Measurements from ENCODE around the gene RXRA. TPM values are rescaled to one million over a fixed set of nuclear protein-coding genes. Genes with fewer than 3 reads are reported as not detected.

Gene RXRA
- total RNA-seq, 1 experiment from 2014 or later: 29.9 TPM

- WGBS (ENCODE audit: extremely low coverage, insufficient read length, low lambda C conversion rate): no CpG with 5 or more reads among the region's 21 CpGs
- Histone ChIP-seq H3K27ac (ENCODE audit: insufficient read length, low read depth, low read length) (no peak overlapping the region), H2AFZ (ENCODE audit: low read length) (no peak overlapping the region), H3K4me1 (ENCODE audit: insufficient read depth, low read length) (no peaks in the 10 kb centered on the region), H4K91ac (ENCODE audit: insufficient read length, low read depth, low read length) (no peak overlapping the region), H3K79me1 (ENCODE audit: insufficient read depth, low read depth, low read length, poor library complexity, severe bottlenecking) (no peaks in the 10 kb centered on the region), H4K8ac (replicated peaks; ENCODE audit: insufficient read length, low read depth, low read length) (no peak overlapping the region), H3K23me2 (ENCODE audit: insufficient read length, low read depth, low read length, poor library complexity, severe bottlenecking) (no peaks in the 10 kb centered on the region), H3K4ac (ENCODE audit: low read depth, low read length) (no peak overlapping the region), H3K9me3 (ENCODE audit: control insufficient read depth, low read depth, low read length) (no peaks in the 10 kb centered on the region), H4K5ac (ENCODE audit: insufficient read length, low read depth, low read length) (no peak overlapping the region), H3K27me3 (ENCODE audit: insufficient read depth, low read length) (no peaks in the 10 kb centered on the region), H2BK120ac (ENCODE audit: low read depth, low read length, poor library complexity, severe bottlenecking) (no peak overlapping the region), H3K14ac (ENCODE audit: insufficient read depth, low read length) (no peak overlapping the region; the same call in 1 of the 2 replicates), H2BK20ac (ENCODE audit: low read depth, low read length, poor library complexity, severe bottlenecking) (no peak overlapping the region), H2BK12ac (ENCODE audit: insufficient read length, low read depth, low read length) (no peak overlapping the region), H4K20me1 (ENCODE audit: control insufficient read depth, insufficient read depth, insufficient read length) (peaks cover 2% of the 10 kb centered on the region), H3K18ac (ENCODE audit: insufficient read length, low read depth, low read length) (no peak overlapping the region), H3K79me2 (ENCODE audit: insufficient read depth, low read length) (no peaks in the 10 kb centered on the region; the same call in 1 of the 2 replicates), H2BK5ac (ENCODE audit: insufficient read length, low read length) (no peak overlapping the region), H3K4me2 (ENCODE audit: insufficient read depth, insufficient read length, low read length) (no peak overlapping the region), H2BK15ac (ENCODE audit: low read depth, low read length) (no peak overlapping the region), H3K56ac (ENCODE audit: insufficient read length, low read depth, low read length) (no peak overlapping the region), H3K23ac (ENCODE audit: insufficient read length, low read depth, low read length) (no peak overlapping the region), H3K9ac (ENCODE audit: extremely low read depth, insufficient read length, low read length) (no peak overlapping the region), H3T11ph (ENCODE audit: low read length) (no peak overlapping the region), H2AK5ac (ENCODE audit: insufficient read length, low read length) (no peak overlapping the region)
- Mint-ChIP-seq H3K4me1 (peaks cover 5 to 32% of the 10 kb centered on the region in 2 experiments), H3K27me3 (ENCODE audit: low read depth) (no peaks in the 10 kb centered on the region), H3K4me3 (no peak overlapping the region), H3K27ac (no peak overlapping the region), H3K36me3 (ENCODE audit: insufficient read depth in 1 of 3, low read depth in 3 of 3) (no peaks in the 10 kb centered on the region; a peak in 2 of 7 replicates), H3K9me3 (no peaks in the 10 kb centered on the region)
- no peak for TF ChIP-seq CTCF (conservative IDR thresholded peaks at IDR 0.05)
- no peak for DNase-seq
Observed at GRCh38 chr9:134379831-134380365, 53.6 kb downstream of the RXRA start.
